Peyer's patch (tissue), 4 donors: ENCODE results near the gene ANKH.

Source experiments
- POLR2A ChIP-seq, 2 donors: fragments of 450-650 bp; IDR thresholded peaks; one replicate each; pipeline ENCODE4 v1.5.1; 2017; ENCODE audit warnings: antibody characterized with exemption in 2 of 2, mild to moderate bottlenecking in 2 of 2, moderate library complexity in 2 of 2
- TF ChIP-seq, protein P1 (sequence below), 6 experiments: fragments of 450-650 bp in 4 of 6; fragments of 200-600 bp in 2 of 6; sonication (generic) in 1 of 6; IDR thresholded peaks; one replicate each; pipeline ENCODE4 v1.5.1; 2017 to 2019; ENCODE audit warnings: antibody characterized with exemption in 6 of 6, mild to moderate bottlenecking in 3 of 6, moderate library complexity in 1 of 6

GRCh38 chr5:14781106-14781505, 90.5 kb downstream of the ANKH start:
- TF ChIP-seq POLR2A (IDR thresholded peaks at IDR 0.05): no peak
- TF ChIP-seq, protein P1, sequence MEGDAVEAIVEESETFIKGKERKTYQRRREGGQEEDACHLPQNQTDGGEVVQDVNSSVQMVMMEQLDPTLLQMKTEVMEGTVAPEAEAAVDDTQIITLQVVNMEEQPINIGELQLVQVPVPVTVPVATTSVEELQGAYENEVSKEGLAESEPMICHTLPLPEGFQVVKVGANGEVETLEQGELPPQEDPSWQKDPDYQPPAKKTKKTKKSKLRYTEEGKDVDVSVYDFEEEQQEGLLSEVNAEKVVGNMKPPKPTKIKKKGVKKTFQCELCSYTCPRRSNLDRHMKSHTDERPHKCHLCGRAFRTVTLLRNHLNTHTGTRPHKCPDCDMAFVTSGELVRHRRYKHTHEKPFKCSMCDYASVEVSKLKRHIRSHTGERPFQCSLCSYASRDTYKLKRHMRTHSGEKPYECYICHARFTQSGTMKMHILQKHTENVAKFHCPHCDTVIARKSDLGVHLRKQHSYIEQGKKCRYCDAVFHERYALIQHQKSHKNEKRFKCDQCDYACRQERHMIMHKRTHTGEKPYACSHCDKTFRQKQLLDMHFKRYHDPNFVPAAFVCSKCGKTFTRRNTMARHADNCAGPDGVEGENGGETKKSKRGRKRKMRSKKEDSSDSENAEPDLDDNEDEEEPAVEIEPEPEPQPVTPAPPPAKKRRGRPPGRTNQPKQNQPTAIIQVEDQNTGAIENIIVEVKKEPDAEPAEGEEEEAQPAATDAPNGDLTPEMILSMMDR (IDR thresholded peaks at IDR 0.05): no peak
